Measurements from ENCODE around the gene SLC29A1. TPM values are rescaled to one million over a fixed set of nuclear protein-coding genes. Genes with fewer than 3 reads are reported as not detected.
A peak's percentile ranks its signal among the peaks of the same experiment; 100 is the strongest.

Gene SLC29A1
- total and polyA plus RNA-seq, 2 experiments from 2014 or later, result 23.3 to 30.8 TPM

DNA sequence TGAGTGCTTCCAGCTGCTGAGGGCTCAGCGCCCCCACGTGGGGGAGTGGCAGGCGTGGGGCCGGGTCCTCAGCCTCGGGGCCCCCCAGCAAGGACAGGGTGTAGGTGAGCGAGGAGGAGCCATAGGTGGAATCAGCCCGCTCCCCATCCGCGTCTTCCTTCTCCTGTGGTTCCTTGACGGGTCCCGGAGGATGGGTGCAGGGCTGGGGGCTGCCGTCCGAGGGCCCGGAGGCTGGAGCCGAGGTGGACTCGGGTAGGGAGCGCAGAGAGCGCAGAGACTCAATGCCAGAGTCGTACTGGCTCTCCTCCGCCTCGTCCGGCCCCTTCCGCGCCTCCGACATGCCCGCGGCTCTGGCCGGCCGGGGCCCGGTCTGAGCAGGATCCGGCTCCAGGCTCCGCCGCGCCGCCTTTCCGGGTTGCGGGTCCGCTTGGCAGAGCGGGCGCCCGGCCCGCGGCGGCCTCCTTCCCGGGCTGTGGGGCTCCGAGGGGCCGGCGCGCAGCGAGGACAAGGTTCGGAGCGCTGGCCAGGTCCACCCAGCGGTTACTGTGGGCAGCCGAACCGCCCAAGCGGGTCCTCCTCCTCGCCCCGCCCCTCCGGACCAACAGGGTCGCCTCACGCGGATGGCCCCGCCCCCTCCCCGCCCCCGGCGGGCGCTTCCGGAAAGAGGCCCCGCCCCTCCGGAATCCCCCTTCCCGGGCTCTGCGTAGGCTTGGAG is 41.8 kb downstream of the SLC29A1 start, which contains the start of gene NFKBIE:
TSS of gene NFKBIE (minus strand) at position 545 of the 715 bp plus-strand sequence. CDS start at position 340, 205 bp downstream.
- no peak for TF ChIP-seq EZH2 (IDR thresholded peaks at IDR 0.05; ENCODE audit: borderline replicate concordance)
- TF ChIP-seq, protein P1, sequence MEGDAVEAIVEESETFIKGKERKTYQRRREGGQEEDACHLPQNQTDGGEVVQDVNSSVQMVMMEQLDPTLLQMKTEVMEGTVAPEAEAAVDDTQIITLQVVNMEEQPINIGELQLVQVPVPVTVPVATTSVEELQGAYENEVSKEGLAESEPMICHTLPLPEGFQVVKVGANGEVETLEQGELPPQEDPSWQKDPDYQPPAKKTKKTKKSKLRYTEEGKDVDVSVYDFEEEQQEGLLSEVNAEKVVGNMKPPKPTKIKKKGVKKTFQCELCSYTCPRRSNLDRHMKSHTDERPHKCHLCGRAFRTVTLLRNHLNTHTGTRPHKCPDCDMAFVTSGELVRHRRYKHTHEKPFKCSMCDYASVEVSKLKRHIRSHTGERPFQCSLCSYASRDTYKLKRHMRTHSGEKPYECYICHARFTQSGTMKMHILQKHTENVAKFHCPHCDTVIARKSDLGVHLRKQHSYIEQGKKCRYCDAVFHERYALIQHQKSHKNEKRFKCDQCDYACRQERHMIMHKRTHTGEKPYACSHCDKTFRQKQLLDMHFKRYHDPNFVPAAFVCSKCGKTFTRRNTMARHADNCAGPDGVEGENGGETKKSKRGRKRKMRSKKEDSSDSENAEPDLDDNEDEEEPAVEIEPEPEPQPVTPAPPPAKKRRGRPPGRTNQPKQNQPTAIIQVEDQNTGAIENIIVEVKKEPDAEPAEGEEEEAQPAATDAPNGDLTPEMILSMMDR (IDR thresholded peaks at IDR 0.05; ENCODE audit: poor library complexity), result peak; percentile 49
- Histone ChIP-seq H3K4me3 (peak within 1 kb of the TSS; percentile 77), H3K27ac (peak within 1 kb of the TSS; percentile 93), H3K9me2 (replicated peaks; ENCODE audit: insufficient read depth) (no peaks in the 10 kb centered on the region), H3K36me3 (replicated peaks; ENCODE audit: insufficient read depth, low read depth) (no peaks in the 10 kb centered on the region), H3K27me3 (peaks cover 20% of the 10 kb centered on the region), H3K9me3 (ENCODE audit: low read depth) (no peaks in the 10 kb centered on the region), H3K79me2 (peaks cover 27% of the 10 kb centered on the region), H4K20me1 (ENCODE audit: insufficient read depth, poor library complexity, severe bottlenecking) (peaks cover 10% of the 10 kb centered on the region), H3K4me1 (ENCODE audit: insufficient read depth) (peaks cover 23% of the 10 kb centered on the region), H2AFZ (peak within 1 kb of the TSS; percentile 56), H3K4me2 (peak within 1 kb of the TSS; percentile 98)
- peak; percentile 98 for DNase-seq (ENCODE audit: low spot score)
- 1% methylated on average over 62 of the region's 72 CpGs for WGBS (ENCODE audit: low lambda C conversion rate, missing lambda C conversion rate)

DNA sequence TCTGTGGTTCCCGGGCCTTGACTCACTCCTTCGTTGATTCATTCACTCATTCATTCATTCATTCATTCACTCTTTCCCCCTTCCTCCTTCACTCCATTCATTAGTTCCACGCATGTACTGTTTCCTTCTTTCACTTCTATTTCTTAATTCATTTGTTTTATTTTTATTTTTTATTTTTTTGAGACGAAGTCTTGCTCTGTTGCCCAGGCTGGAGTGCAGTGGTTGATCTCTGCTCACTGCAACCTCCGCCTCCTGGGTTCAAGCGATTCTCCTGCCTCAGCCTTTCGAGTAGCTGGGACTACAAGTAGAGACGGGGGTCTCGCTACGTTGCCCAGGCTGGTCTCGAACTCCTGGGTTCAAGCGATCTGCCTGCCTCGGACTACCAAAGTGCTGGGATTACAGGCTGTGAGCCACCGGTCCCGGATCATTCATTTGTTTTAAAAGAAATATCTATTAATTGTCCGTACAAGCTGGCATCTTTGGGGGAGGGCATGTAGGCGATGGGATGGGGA is 42.4 kb downstream of the SLC29A1 start:
- no peak for DNase-seq (ENCODE audit: low spot score)
- H3K36me3 ChIP-seq (replicated peaks; ENCODE audit: insufficient read depth, low read depth), result no peaks in the 10 kb centered on the region
- peaks cover 20% of the 10 kb centered on the region for H3K27me3 ChIP-seq
- peaks cover 27% of the 10 kb centered on the region for H3K79me2 ChIP-seq
- peaks cover 23% of the 10 kb centered on the region for H3K4me1 ChIP-seq (ENCODE audit: insufficient read depth)
- TF ChIP-seq EZH2 (IDR thresholded peaks at IDR 0.05; ENCODE audit: borderline replicate concordance), result no peak
- TF ChIP-seq, protein P1 (IDR thresholded peaks at IDR 0.05; ENCODE audit: poor library complexity), result no peak
- TF ChIP-seq EZH2phosphoT487 (IDR thresholded peaks at IDR 0.05; ENCODE audit: low read depth, severe bottlenecking, unreplicated experiment), result no peak
- H3K9me3 ChIP-seq (ENCODE audit: low read depth), result no peaks in the 10 kb centered on the region
- H2AFZ ChIP-seq, result peak overlapping the region; percentile 27
- no peaks in the 10 kb centered on the region for H3K9me2 ChIP-seq (replicated peaks; ENCODE audit: insufficient read depth)
- H3K4me2 ChIP-seq, result peak overlapping the region; percentile 98
- peak overlapping the region; percentile 41 for H3K27ac ChIP-seq
- 73% methylated on average over 17 of the region's 17 CpGs for WGBS (ENCODE audit: low lambda C conversion rate, missing lambda C conversion rate)
- no peak overlapping the region for H3K4me3 ChIP-seq
- peaks cover 10% of the 10 kb centered on the region for H4K20me1 ChIP-seq (ENCODE audit: insufficient read depth, poor library complexity, severe bottlenecking)

DNA sequence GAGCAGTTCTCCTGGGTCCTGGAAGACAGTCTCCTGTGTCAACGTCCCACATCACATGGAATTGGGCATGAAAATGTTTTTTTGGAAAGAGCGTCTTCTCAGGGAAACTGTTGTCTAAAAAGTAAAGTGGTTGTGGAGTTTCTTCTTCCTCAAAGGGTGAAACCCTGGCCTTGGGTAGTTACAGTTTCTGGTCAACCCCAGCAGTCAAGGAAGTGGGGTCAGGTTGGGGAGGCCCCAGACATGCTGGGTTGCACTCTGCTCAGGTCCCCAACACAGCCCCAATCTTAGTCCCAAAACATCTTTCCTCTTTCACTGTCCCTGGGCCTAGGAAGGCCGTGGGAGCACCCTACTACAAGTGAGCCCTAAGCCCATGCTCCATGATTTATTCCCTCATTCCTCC is 43.0 kb downstream of the SLC29A1 start:
- Histone ChIP-seq H3K4me1 (ENCODE audit: insufficient read depth) (peaks cover 23% of the 10 kb centered on the region), H3K27ac (no peak overlapping the region)

More for the DNA sequence above, 43.0 kb downstream of the SLC29A1 start:
- 88% methylated on average over 3 of the region's 3 CpGs for WGBS (ENCODE audit: low lambda C conversion rate, missing lambda C conversion rate)
- no peak for DNase-seq (ENCODE audit: low spot score)
- no peaks in the 10 kb centered on the region for H3K9me3 ChIP-seq (ENCODE audit: low read depth)
- no peak overlapping the region for H3K4me2 ChIP-seq
- peaks cover 27% of the 10 kb centered on the region for H3K79me2 ChIP-seq
- peaks cover 10% of the 10 kb centered on the region for H4K20me1 ChIP-seq (ENCODE audit: insufficient read depth, poor library complexity, severe bottlenecking)
- peaks cover 25% of the 10 kb centered on the region for H3K27me3 ChIP-seq
- no peak overlapping the region for H3K4me3 ChIP-seq
- no peak overlapping the region for H2AFZ ChIP-seq
- H3K36me3 ChIP-seq (replicated peaks; ENCODE audit: insufficient read depth, low read depth), result no peaks in the 10 kb centered on the region
- no peaks in the 10 kb centered on the region for H3K9me2 ChIP-seq (replicated peaks; ENCODE audit: insufficient read depth)
- TF ChIP-seq, protein P1 (IDR thresholded peaks at IDR 0.05; ENCODE audit: poor library complexity), result no peak
- no peak for TF ChIP-seq EZH2phosphoT487 (IDR thresholded peaks at IDR 0.05; ENCODE audit: low read depth, severe bottlenecking, unreplicated experiment)
